Right lobe of liver (tissue), 4 donors: ENCODE data around the gene GSS.

ENCODE experiments used
- CTCF ChIP-seq, 4 donors: fragments of 200-600 bp in 3 of 4; fragments of 450-650 bp in 1 of 4; IDR thresholded peaks; one replicate each; pipeline versions ENCODE4 v1.5.1 to v1.8.0; 2016 to 2022; ENCODE audit warnings: antibody characterized with exemption in 4 of 4, mild to moderate bottlenecking in 2 of 4
- POLR2A ChIP-seq: fragments of 450-650 bp; IDR thresholded peaks from one replicate; pipeline ENCODE4 v1.6.1; 2017; ENCODE audit warnings: antibody characterized with exemption, mild to moderate bottlenecking
- donor health status: DM: no; HTN: no; CAD: no.
- donor health status: DM: no; HTN: no; CAD: no.
- donor health status: DM: no; HTN: yes; CAD: no.

DNA sequence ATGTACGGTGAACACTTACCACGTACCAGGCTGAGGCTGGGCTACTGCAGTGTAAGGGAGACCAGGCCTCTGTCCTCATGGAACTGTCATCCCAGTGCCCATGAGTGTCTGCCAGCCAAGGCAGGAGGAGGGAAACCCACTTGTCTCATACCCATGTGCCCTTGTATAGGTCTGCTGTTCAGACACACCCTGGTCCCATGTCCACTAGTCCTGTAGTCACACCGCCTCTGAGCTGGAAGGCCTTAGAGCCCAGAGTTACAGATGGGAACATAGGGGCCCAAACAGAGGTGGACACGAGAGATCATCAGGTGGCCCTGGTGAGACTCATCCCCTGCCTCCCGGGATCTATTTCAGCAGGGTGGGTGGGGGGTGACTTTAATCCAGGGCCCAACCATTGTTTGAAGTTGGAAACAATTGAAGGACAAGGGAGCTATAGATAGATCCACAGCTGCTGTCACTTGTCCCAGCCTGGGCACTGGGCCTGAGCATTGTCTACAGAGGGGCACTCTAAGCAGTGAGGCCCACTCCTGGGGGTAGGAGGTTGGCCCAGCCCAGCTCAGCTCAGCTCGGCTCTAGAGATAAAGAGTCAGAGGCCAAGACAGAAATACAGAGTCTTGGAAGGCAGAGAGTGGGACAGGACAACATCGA is 14.7 kb upstream of the GSS start:
- TF ChIP-seq CTCF (IDR thresholded peaks at IDR 0.05) (no peak), POLR2A (no peak)
